Mucosa of descending colon (tissue), 3 donors: Measurements from ENCODE around the gene AP2A2. TPM values are rescaled to one million over a fixed set of nuclear protein-coding genes. Genes with fewer than 3 reads are reported as not detected.

Experiments
- ATAC-seq: fragments of 200-7000 bp; cut with Tn5 transposase; one replicate; pipeline ENCODE4 v1.9.1; 2020; ENCODE audit warnings: mild to moderate bottlenecking, moderate library complexity
- DNase-seq, 3 donors: peaks; one replicate each; pipeline ENCODE4 v3.0.0-alpha.2; 2020
- H3K36me3 ChIP-seq: fragments of 200-600 bp; one replicate; pipeline ENCODE4 v1.8.0; 2021; ENCODE audit warnings: low read depth, mild to moderate bottlenecking
- H3K4me1 ChIP-seq: fragments of 200-600 bp; one replicate; pipeline ENCODE4 v1.8.0; 2021; ENCODE audit warnings: low read depth, mild to moderate bottlenecking
- H3K4me3 ChIP-seq: fragments of 200-600 bp; one replicate; pipeline ENCODE4 v1.8.0; 2021; ENCODE audit warnings: mild to moderate bottlenecking
- H3K9me3 ChIP-seq: fragments of 200-600 bp; one replicate; pipeline ENCODE4 v1.8.0; 2021; ENCODE audit warnings: mild to moderate bottlenecking
- CTCF ChIP-seq: fragments of 200-600 bp; IDR thresholded peaks from one replicate; pipeline ENCODE4 v1.8.0; 2022; ENCODE audit warnings: antibody characterized with exemption, mild to moderate bottlenecking
- intact Hi-C, 2 donors: fragments of 100-400 bp; cut with DNase I in 1 of 2; cut with micrococcal nuclease in 1 of 2; formaldehyde crosslinking; loops; one replicate each; pipeline versions ENCODE4 v1.11.0 to v1.11.1; 2022; cut with DNase I, micrococcal nuclease
- total RNA-seq, 3 donors: library from RNA; stranded (reverse); fragmentation: NEBNext Ultra II Directional in 2 of 3; extraction: Animal tissue kit (Norgen Biotek cat#: 25700) in 2 of 3; gene quantifications; one replicate each; pipeline versions ENCODE4 v1.2.1 to v1.2.4, GENCODE V29; 2021 to 2023
- donor health status: DM: no; HTN: no; CAD: no; lungs with moderate emphysema.
- donor health status: DM: no; HTN: no; CAD: no.
- donor health status: DM: no; HTN: yes; CAD: no.

AP2A2 gene
- total RNA-seq, 3 donors from 2014 or later: 68.8 to 105 (median 99.5) TPM

- no peak overlapping the region for H3K4me3 ChIP-seq
- no peaks in the 10 kb centered on the region for H3K36me3 ChIP-seq
- TF ChIP-seq CTCF: no peak
- H3K4me1 ChIP-seq: peaks cover 17% of the 10 kb centered on the region
- intact Hi-C loops: no loop called here
- no peak for ATAC-seq
- DNase-seq: no peak
- H3K9me3 ChIP-seq: no peaks in the 10 kb centered on the region
These were observed 8.3 kb downstream of the AP2A2 start for GRCh38 chr11:933936-934335.

- no peak overlapping the region for H3K4me3 ChIP-seq
- no peak for TF ChIP-seq CTCF
- ATAC-seq: no peak
- intact Hi-C loops: no loop called here
- H3K9me3 ChIP-seq: no peaks in the 10 kb centered on the region
- no peaks in the 10 kb centered on the region for H3K36me3 ChIP-seq
- peaks cover 11% of the 10 kb centered on the region for H3K4me1 ChIP-seq
- DNase-seq: no peak
These were observed 8.9 kb downstream of the AP2A2 start for GRCh38 chr11:934527-934926.

- no peaks in the 10 kb centered on the region for H3K4me1 ChIP-seq
- ATAC-seq (no peak), DNase-seq (no peak)
- intact Hi-C loops: no loop called here
- no peaks in the 10 kb centered on the region for H3K36me3 ChIP-seq
- H3K4me3 ChIP-seq: no peak overlapping the region
- TF ChIP-seq CTCF: no peak
- no peaks in the 10 kb centered on the region for H3K9me3 ChIP-seq
These were observed 10.5 kb downstream of the AP2A2 start for GRCh38 chr11:936199-936598.

- ATAC-seq: no peak
- Histone ChIP-seq H3K36me3 (no peaks in the 10 kb centered on the region), H3K9me3 (no peaks in the 10 kb centered on the region), H3K4me1 (no peaks in the 10 kb centered on the region), H3K4me3 (no peak overlapping the region)
- TF ChIP-seq CTCF: no peak
- no peak for DNase-seq
- intact Hi-C loops: no loop called here
These were observed 12.2 kb downstream of the AP2A2 start for GRCh38 chr11:937841-938261.

- intact Hi-C loops: no loop called here
- no peaks in the 10 kb centered on the region for H3K4me1 ChIP-seq
- H3K4me3 ChIP-seq: no peak overlapping the region
- DNase-seq (no peak), ATAC-seq (no peak)
- H3K36me3 ChIP-seq: no peaks in the 10 kb centered on the region
- TF ChIP-seq CTCF: no peak
- no peaks in the 10 kb centered on the region for H3K9me3 ChIP-seq
These were observed 14.9 kb downstream of the AP2A2 start for GRCh38 chr11:940496-941135.

- DNase-seq (no peak), ATAC-seq (peak; percentile 16)
- Histone ChIP-seq H3K9me3 (no peaks in the 10 kb centered on the region), H3K4me3 (no peak overlapping the region), H3K4me1 (peaks cover 5% of the 10 kb centered on the region), H3K36me3 (no peaks in the 10 kb centered on the region)
- intact Hi-C loops: no loop called here
- no peak for TF ChIP-seq CTCF
These were observed 17.2 kb downstream of the AP2A2 start for GRCh38 chr11:942823-943222.
